HEK293 (cell line): Measurements from ENCODE around the gene RPL9.

ENCODE experiments used
- BCL11A ChIP-seq: fragments of 450-650 bp; formaldehyde crosslinking; IDR thresholded peaks from 2 replicates; pipeline ENCODE4 v1.5.1; 2016; ENCODE audit warnings: low read depth, missing biosample characterization, missing genetic modification characterization
- EGR2 ChIP-seq: fragments of 450-650 bp; formaldehyde crosslinking; IDR thresholded peaks from 2 replicates; pipeline ENCODE4 v1.5.1; 2016; ENCODE audit warnings: low read depth, missing biosample characterization, missing genetic modification characterization
- ELK4 ChIP-seq: IDR thresholded peaks from 2 replicates; pipeline ENCODE4 v1.6.1; 2011; ENCODE audit warnings: mild to moderate bottlenecking, low read depth, low read length, borderline replicate concordance
- GLI2 ChIP-seq: fragments of 450-650 bp; formaldehyde crosslinking; IDR thresholded peaks from 2 replicates; pipeline ENCODE4; 2017; ENCODE audit warnings: missing biosample characterization, missing genetic modification characterization, low read depth, borderline replicate concordance
- IKZF3 ChIP-seq: fragments of 450-650 bp; IDR thresholded peaks from 2 replicates; pipeline ENCODE4 v1.5.0; 2018; ENCODE audit warnings: missing biosample characterization, mild to moderate bottlenecking, missing genetic modification characterization, moderate library complexity
- MZF1 ChIP-seq: fragments of 450-650 bp; formaldehyde crosslinking; IDR thresholded peaks from 2 replicates; pipeline ENCODE4 v1.5.1; 2017; ENCODE audit warnings: missing biosample characterization, missing genetic modification characterization, borderline replicate concordance
- TCF7L2 ChIP-seq: IDR thresholded peaks from 2 replicates; pipeline ENCODE4 v1.6.1; 2011; ENCODE audit warnings: low read depth, mild to moderate bottlenecking, inconsistent platforms, low read length, moderate library complexity, borderline replicate concordance
- ZBTB1 ChIP-seq: fragments of 450-650 bp; formaldehyde crosslinking; IDR thresholded peaks from 2 replicates; pipeline ENCODE4 v1.5.1; 2016; ENCODE audit warnings: missing biosample characterization, missing genetic modification characterization
- ZBTB48 ChIP-seq: fragments of 450-650 bp; formaldehyde crosslinking; IDR thresholded peaks from 2 replicates; pipeline ENCODE4 v1.5.1; 2016; ENCODE audit warnings: missing biosample characterization, missing genetic modification characterization
- ZBTB7A ChIP-seq: fragments of 450-650 bp; formaldehyde crosslinking; IDR thresholded peaks from 2 replicates; pipeline ENCODE4 v1.5.1; 2016; ENCODE audit warnings: low read depth, missing biosample characterization, missing genetic modification characterization
- ZNF10 ChIP-seq: fragments of 450-650 bp; formaldehyde crosslinking; IDR thresholded peaks from 2 replicates; pipeline ENCODE4 v1.5.1; 2017; ENCODE audit warnings: missing biosample characterization, missing genetic modification characterization
- ZNF146 ChIP-seq: fragments of 450-650 bp; formaldehyde crosslinking; IDR thresholded peaks from 2 replicates; pipeline ENCODE4 v1.5.1; 2016; ENCODE audit warnings: missing biosample characterization, missing genetic modification characterization
- ZNF155 ChIP-seq: fragments of 450-650 bp; formaldehyde crosslinking; IDR thresholded peaks from 2 replicates; pipeline ENCODE4 v1.5.1; 2016; ENCODE audit warnings: missing biosample characterization, missing genetic modification characterization
- ZNF16 ChIP-seq: fragments of 450-650 bp; formaldehyde crosslinking; IDR thresholded peaks from 2 replicates; pipeline ENCODE4 v1.5.1; 2016; ENCODE audit warnings: low read depth, missing biosample characterization, missing genetic modification characterization
- ZNF239 ChIP-seq: fragments of 450-650 bp; formaldehyde crosslinking; IDR thresholded peaks from 2 replicates; pipeline ENCODE4 v1.5.1; 2016; ENCODE audit warnings: missing biosample characterization, missing genetic modification characterization
- ZNF248 ChIP-seq: fragments of 450-650 bp; formaldehyde crosslinking; IDR thresholded peaks from 2 replicates; pipeline ENCODE4 v1.5.1; 2017; ENCODE audit warnings: missing biosample characterization, missing genetic modification characterization
- ZNF341 ChIP-seq: fragments of 450-650 bp; formaldehyde crosslinking; IDR thresholded peaks from 2 replicates; pipeline ENCODE4; 2016; ENCODE audit warnings: low read depth, missing biosample characterization, missing genetic modification characterization
- ZNF354C ChIP-seq: fragments of 450-650 bp; formaldehyde crosslinking; IDR thresholded peaks from 2 replicates; pipeline ENCODE4 v1.5.1; 2016; ENCODE audit warnings: missing biosample characterization, missing genetic modification characterization, low read depth, borderline replicate concordance
- ZNF426 ChIP-seq: fragments of 450-650 bp; formaldehyde crosslinking; IDR thresholded peaks from 2 replicates; pipeline ENCODE4 v1.5.1; 2017; ENCODE audit warnings: missing biosample characterization, missing genetic modification characterization, mild to moderate bottlenecking, inconsistent platforms, moderate library complexity
- ZNF510 ChIP-seq: fragments of 450-650 bp; formaldehyde crosslinking; IDR thresholded peaks from 2 replicates; pipeline ENCODE4 v1.5.1; 2018; ENCODE audit warnings: mild to moderate bottlenecking, missing genetic modification characterization, missing biosample characterization; ENCODE audit not compliant: insufficient replicate concordance
- ZNF600 ChIP-seq: fragments of 450-650 bp; formaldehyde crosslinking; IDR thresholded peaks from 2 replicates; pipeline ENCODE4 v1.5.1; 2016; ENCODE audit warnings: missing biosample characterization, missing genetic modification characterization
- ZNF610 ChIP-seq: fragments of 450-650 bp; formaldehyde crosslinking; IDR thresholded peaks from 2 replicates; pipeline ENCODE4 v1.5.1; 2016; ENCODE audit warnings: missing biosample characterization, missing genetic modification characterization, borderline replicate concordance
- ZNF654 ChIP-seq: fragments of 450-650 bp; formaldehyde crosslinking; IDR thresholded peaks from 2 replicates; pipeline ENCODE4 v1.5.1; 2016; ENCODE audit warnings: low read depth, missing biosample characterization, missing genetic modification characterization
- ZNF792 ChIP-seq: fragments of 450-650 bp; formaldehyde crosslinking; IDR thresholded peaks from 2 replicates; pipeline ENCODE4 v1.5.1; 2016; ENCODE audit warnings: missing biosample characterization, missing genetic modification characterization
- ZXDB ChIP-seq: fragments of 450-650 bp; formaldehyde crosslinking; IDR thresholded peaks from 2 replicates; pipeline ENCODE4 v1.5.1; 2016; ENCODE audit warnings: missing biosample characterization, missing genetic modification characterization
- TF ChIP-seq, protein P1 (sequence below): fragments of 450-650 bp; formaldehyde crosslinking; IDR thresholded peaks from 2 replicates; pipeline ENCODE4 v1.5.1; 2016; ENCODE audit warnings: missing biosample characterization, missing genetic modification characterization

The RPL9 gene

DNA sequence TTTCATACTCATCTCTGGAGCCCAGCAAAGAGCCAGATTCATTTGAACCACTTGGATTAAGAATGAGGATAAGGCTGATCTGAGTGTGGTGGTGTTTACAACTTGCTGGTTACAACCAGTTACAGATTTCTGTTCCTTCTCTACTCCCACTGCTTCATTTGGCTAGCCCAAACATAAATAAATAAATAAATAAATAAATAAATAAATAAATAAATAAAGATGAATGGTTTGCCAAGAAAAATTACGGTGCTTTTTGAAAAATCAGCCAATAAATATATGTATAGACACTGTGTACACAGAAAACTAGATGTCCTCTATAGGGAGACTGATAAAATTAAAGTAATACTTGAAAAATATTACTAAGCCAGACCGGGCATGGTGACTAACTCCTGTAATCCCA lies 17.1 kb downstream of the RPL9 start (continued):
- TF ChIP-seq ZNF426 (peak; percentile 77), MZF1 (tag by site-specific recombination) (no peak; the same call in 1 of the 2 replicates), ELK4 (no peak), ZNF354C (tag by site-specific recombination) (0 out of 2 replicates have a peak, but pooled peaks have one; percentile 41), ZBTB48 (tag by site-specific recombination) (no peak), ZNF610 (tag by site-specific recombination) (no peak), ZBTB1 (tag by site-specific recombination) (no peak), TCF7L2 (no peak), ZNF792 (tag by site-specific recombination) (no peak), BCL11A (tag by site-specific recombination) (no peak), ZNF248 (tag by site-specific recombination) (no peak), ZBTB7A (tag by site-specific recombination) (no peak), ZNF341 (no peak), EGR2 (tag by site-specific recombination) (no peak), ZNF146 (tag by site-specific recombination) (no peak), ZNF16 (no peak), ZNF10 (no peak), ZXDB (peak; percentile 30; the same call in 1 of the 2 replicates), ZNF155 (no peak), GLI2 (tag by site-specific recombination) (no peak), ZNF600 (tag by site-specific recombination) (no peak), ZNF510 (tag by site-specific recombination) (peak; percentile 43), IKZF3 (tag by site-specific recombination) (no peak), ZNF239 (no peak), ZNF654 (tag by site-specific recombination) (peak; percentile 24)
- TF ChIP-seq, protein P1, sequence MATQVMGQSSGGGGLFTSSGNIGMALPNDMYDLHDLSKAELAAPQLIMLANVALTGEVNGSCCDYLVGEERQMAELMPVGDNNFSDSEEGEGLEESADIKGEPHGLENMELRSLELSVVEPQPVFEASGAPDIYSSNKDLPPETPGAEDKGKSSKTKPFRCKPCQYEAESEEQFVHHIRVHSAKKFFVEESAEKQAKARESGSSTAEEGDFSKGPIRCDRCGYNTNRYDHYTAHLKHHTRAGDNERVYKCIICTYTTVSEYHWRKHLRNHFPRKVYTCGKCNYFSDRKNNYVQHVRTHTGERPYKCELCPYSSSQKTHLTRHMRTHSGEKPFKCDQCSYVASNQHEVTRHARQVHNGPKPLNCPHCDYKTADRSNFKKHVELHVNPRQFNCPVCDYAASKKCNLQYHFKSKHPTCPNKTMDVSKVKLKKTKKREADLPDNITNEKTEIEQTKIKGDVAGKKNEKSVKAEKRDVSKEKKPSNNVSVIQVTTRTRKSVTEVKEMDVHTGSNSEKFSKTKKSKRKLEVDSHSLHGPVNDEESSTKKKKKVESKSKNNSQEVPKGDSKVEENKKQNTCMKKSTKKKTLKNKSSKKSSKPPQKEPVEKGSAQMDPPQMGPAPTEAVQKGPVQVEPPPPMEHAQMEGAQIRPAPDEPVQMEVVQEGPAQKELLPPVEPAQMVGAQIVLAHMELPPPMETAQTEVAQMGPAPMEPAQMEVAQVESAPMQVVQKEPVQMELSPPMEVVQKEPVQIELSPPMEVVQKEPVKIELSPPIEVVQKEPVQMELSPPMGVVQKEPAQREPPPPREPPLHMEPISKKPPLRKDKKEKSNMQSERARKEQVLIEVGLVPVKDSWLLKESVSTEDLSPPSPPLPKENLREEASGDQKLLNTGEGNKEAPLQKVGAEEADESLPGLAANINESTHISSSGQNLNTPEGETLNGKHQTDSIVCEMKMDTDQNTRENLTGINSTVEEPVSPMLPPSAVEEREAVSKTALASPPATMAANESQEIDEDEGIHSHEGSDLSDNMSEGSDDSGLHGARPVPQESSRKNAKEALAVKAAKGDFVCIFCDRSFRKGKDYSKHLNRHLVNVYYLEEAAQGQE (tag by site-specific recombination) = peak; percentile 42; the same call in 1 of the 2 replicates
